Hepatocyte (in vitro differentiated cells): ENCODE measurements around the gene IL20. TPM values are rescaled to one million over a fixed set of nuclear protein-coding genes. Genes with fewer than 3 reads are reported as not detected.

Experiments
- DNase-seq: peaks from one replicate; pipeline ENCODE4 v3.0.0-alpha.2; 2016; ENCODE audit warnings: low spot score
- H2AFZ ChIP-seq: fragments of 200-600 bp; sonication (generic); 2 replicates; pipeline ENCODE4 v1.6.0; 2016; ENCODE audit warnings: antibody characterized with exemption, mild to moderate bottlenecking
- H3K27ac ChIP-seq: fragments of 200-600 bp; sonication (generic); 2 replicates; pipeline ENCODE4 v1.5.1; 2016; ENCODE audit warnings: mild to moderate bottlenecking
- H3K27me3 ChIP-seq: fragments of 200-600 bp; sonication (generic); 2 replicates; pipeline ENCODE4 v1.6.1; 2016
- H3K36me3 ChIP-seq: fragments of 200-600 bp; sonication (generic); replicated peaks from 2 replicates; pipeline ENCODE4 v1.5.1; 2016; ENCODE audit warnings: low read depth; ENCODE audit not compliant: insufficient read depth
- H3K4me1 ChIP-seq: fragments of 200-600 bp; sonication (generic); 2 replicates; pipeline ENCODE4 v1.5.1; 2016; ENCODE audit warnings: mild to moderate bottlenecking, moderate library complexity; ENCODE audit not compliant: insufficient read depth
- H3K4me2 ChIP-seq: fragments of 200-600 bp; sonication (generic); 2 replicates; pipeline ENCODE4 v1.6.0; 2016
- H3K4me3 ChIP-seq: fragments of 200-600 bp; sonication (generic); 2 replicates; pipeline ENCODE4 v1.5.1; 2016; ENCODE audit warnings: mild to moderate bottlenecking
- H3K79me2 ChIP-seq: fragments of 200-600 bp; sonication (generic); 2 replicates; pipeline ENCODE4 v1.6.0; 2017; ENCODE audit warnings: mild to moderate bottlenecking
- H3K9me2 ChIP-seq: fragments of 200-600 bp; sonication (generic); replicated peaks from 2 replicates; pipeline ENCODE4 v1.6.0; 2017; ENCODE audit warnings: mild to moderate bottlenecking; ENCODE audit not compliant: insufficient read depth
- H3K9me3 ChIP-seq: fragments of 200-600 bp; sonication (generic); 2 replicates; pipeline ENCODE4 v1.5.1; 2016; ENCODE audit warnings: low read depth, mild to moderate bottlenecking
- H4K20me1 ChIP-seq: fragments of 200-600 bp; sonication (generic); 2 replicates; pipeline ENCODE4 v1.6.0; 2016; ENCODE audit warnings: mild to moderate bottlenecking; ENCODE audit not compliant: insufficient read depth, poor library complexity, severe bottlenecking
- CTCF ChIP-seq: fragments of 200-600 bp; sonication (generic); IDR thresholded peaks from 2 replicates; pipeline ENCODE4 v1.5.1; 2016; ENCODE audit warnings: antibody characterized with exemption, mild to moderate bottlenecking; ENCODE audit not compliant: poor library complexity
- EZH2 ChIP-seq: fragments of 200-600 bp; sonication (generic); IDR thresholded peaks from 2 replicates; pipeline ENCODE4 v1.6.1; 2016; ENCODE audit warnings: antibody characterized with exemption, mild to moderate bottlenecking, borderline replicate concordance
- EZH2phosphoT487 ChIP-seq: fragments of 200-600 bp; sonication (generic); IDR thresholded peaks from one replicate; pipeline ENCODE4 v1.6.1; 2018; ENCODE audit warnings: antibody characterized with exemption, mild to moderate bottlenecking, low read depth, moderate library complexity; ENCODE audit not compliant: unreplicated experiment, severe bottlenecking
- WGBS: methylation state at CpG from one replicate; pipeline ENCODE4 v1.1.6; 2016; ENCODE audit warnings: low lambda C conversion rate; ENCODE audit errors: missing lambda C conversion rate; 5-methylcytosine and 5-hydroxymethylcytosine counted together
- polyA plus RNA-seq: library from polyadenylated mRNA; unstranded; fragments of >200 nt; fragmentation: Nextera tagmentation; extraction: Ambion mirVana; gene quantifications from 2 replicates; pipeline ENCODE4 v1.2.1, GENCODE V29; 2016
- total RNA-seq: library from RNA; depleted of rRNA; stranded (reverse); fragments of >200 nt; gene quantifications from 2 replicates; pipeline ENCODE4 v1.2.3, GENCODE V29; 2014

IL20 gene
- total and polyA plus RNA-seq, 2 experiments from 2014 or later: not detected

DNA sequence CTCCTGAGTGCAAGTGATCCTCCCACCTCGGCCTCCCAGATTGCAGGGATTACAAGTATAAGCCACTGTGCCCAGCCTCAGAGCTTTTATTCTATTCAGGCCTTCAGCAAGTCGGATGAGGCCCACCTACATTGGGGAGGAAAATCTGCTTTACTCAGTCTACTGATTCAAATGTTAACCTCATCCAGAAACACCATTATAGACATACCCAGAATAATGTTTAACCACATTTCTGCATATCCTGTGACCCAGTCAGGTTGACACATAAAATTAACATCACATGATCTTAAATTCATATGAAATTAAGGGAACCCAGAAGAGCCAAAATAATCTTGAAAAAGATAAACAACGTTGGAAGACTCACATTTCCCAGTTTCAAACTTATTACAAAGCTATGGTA lies 14.9 kb downstream of the IL20 start:
- no peaks in the 10 kb centered on the region for H3K79me2 ChIP-seq
- H3K27me3 ChIP-seq: no peaks in the 10 kb centered on the region
- H3K4me2 ChIP-seq: no peak overlapping the region
- H4K20me1 ChIP-seq: no peaks in the 10 kb centered on the region
- TF ChIP-seq EZH2phosphoT487 (no peak), EZH2 (no peak), CTCF (no peak)
- H3K4me3 ChIP-seq: no peak overlapping the region
- DNase-seq: no peak
- no peaks in the 10 kb centered on the region for H3K4me1 ChIP-seq
- H3K36me3 ChIP-seq: no peaks in the 10 kb centered on the region
- H2AFZ ChIP-seq: no peak overlapping the region
- H3K9me2 ChIP-seq: no peaks in the 10 kb centered on the region
- WGBS: 75% methylated on average over 3 of the region's 3 CpGs
- peaks cover 7% of the 10 kb centered on the region for H3K9me3 ChIP-seq
- H3K27ac ChIP-seq: no peak overlapping the region

DNA sequence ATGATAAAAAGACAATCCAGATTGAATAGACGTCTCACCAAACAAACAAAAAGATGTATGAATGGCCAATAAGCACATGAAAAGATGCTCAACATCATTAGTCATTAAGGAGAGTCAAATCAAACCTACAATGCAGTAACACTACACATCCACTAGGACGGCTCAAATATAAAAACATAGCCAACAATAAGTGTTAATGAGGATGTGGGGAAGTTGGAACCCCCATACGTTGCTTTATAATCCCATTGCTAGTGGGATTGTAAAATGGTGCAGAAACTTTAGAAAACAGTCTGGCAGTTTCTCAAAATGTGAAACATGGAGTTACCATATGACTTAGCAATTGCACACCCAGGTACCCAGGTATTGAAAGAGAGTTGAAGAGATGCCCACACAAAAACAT lies 17.1 kb downstream of the IL20 start:
- 69% methylated on average over 3 of the region's 3 CpGs for WGBS

GRCh38 chr1:206883160-206883559 lies 17.7 kb downstream of the IL20 start:
- Histone ChIP-seq H3K27ac (no peak overlapping the region), H3K27me3 (peaks cover 9% of the 10 kb centered on the region), H3K9me3 (peaks cover 5% of the 10 kb centered on the region), H3K4me2 (no peak overlapping the region), H3K79me2 (no peaks in the 10 kb centered on the region), H3K4me1 (no peaks in the 10 kb centered on the region), H2AFZ (no peak overlapping the region), H3K36me3 (no peaks in the 10 kb centered on the region), H4K20me1 (no peaks in the 10 kb centered on the region), H3K4me3 (no peak overlapping the region), H3K9me2 (no peaks in the 10 kb centered on the region)
- WGBS: 97% methylated on average over 1 of the region's 1 CpG
- DNase-seq: no peak
- TF ChIP-seq EZH2phosphoT487 (no peak), EZH2 (no peak), CTCF (no peak)

More for the DNA sequence above, 17.1 kb downstream of the IL20 start:
- no peak overlapping the region for H3K4me2 ChIP-seq
- H3K79me2 ChIP-seq: no peaks in the 10 kb centered on the region
- peaks cover 7% of the 10 kb centered on the region for H3K9me3 ChIP-seq
- no peak overlapping the region for H3K27ac ChIP-seq
- H3K9me2 ChIP-seq: no peaks in the 10 kb centered on the region
- no peaks in the 10 kb centered on the region for H4K20me1 ChIP-seq
- no peak overlapping the region for H3K4me3 ChIP-seq
- H3K36me3 ChIP-seq: no peaks in the 10 kb centered on the region
- no peak for TF ChIP-seq CTCF
- TF ChIP-seq EZH2phosphoT487: no peak
- TF ChIP-seq EZH2: no peak
- H3K27me3 ChIP-seq: peaks cover 6% of the 10 kb centered on the region
- no peak for DNase-seq
- no peak overlapping the region for H2AFZ ChIP-seq
- no peaks in the 10 kb centered on the region for H3K4me1 ChIP-seq

DNA sequence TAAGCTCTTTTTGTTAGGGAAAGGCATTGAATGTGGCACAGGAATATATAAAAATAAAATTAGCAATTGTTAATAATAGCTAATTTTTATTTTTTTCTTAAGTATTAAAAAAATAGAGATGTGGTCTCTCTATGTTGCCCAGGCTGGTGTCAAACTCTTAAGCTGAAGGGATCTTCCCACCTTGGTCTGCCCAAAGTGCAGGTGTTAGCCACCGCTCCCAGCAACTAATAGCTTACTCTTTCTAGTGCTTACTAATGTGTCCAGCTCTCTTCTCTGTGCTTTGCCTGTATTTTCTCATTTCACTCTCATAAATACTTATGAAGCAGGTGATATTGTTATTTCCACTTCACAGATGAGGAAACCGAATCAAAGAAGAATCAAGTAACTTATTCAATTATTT lies 18.5 kb downstream of the IL20 start:
- TF ChIP-seq CTCF (no peak), EZH2 (no peak), EZH2phosphoT487 (no peak)
- 86% methylated on average over 2 of the region's 2 CpGs for WGBS

More for the DNA sequence above, 18.5 kb downstream of the IL20 start:
- H3K4me2 ChIP-seq: no peak overlapping the region
- H3K4me3 ChIP-seq: no peak overlapping the region
- no peaks in the 10 kb centered on the region for H3K4me1 ChIP-seq
- no peak overlapping the region for H3K27ac ChIP-seq
- H3K9me3 ChIP-seq: no peaks in the 10 kb centered on the region
- no peaks in the 10 kb centered on the region for H3K36me3 ChIP-seq
- H3K27me3 ChIP-seq: peaks cover 9% of the 10 kb centered on the region
- no peaks in the 10 kb centered on the region for H3K9me2 ChIP-seq
- no peaks in the 10 kb centered on the region for H4K20me1 ChIP-seq
- H3K79me2 ChIP-seq: no peaks in the 10 kb centered on the region
- DNase-seq: no peak
- H2AFZ ChIP-seq: no peak overlapping the region
